Gastroesophageal sphincter (tissue), 3 donors: ENCODE measurements around the gene SLC39A11.

Source experiments
- CTCF ChIP-seq, 4 experiments: fragments of 200-600 bp in 2 of 4; fragments of 450-650 bp in 2 of 4; sonication (generic) in 1 of 4; IDR thresholded peaks; one replicate each; pipeline ENCODE4 v1.5.1; 2017 to 2019; ENCODE audit warnings: antibody characterized with exemption in 4 of 4, mild to moderate bottlenecking in 2 of 4, moderate library complexity in 2 of 4
- POLR2A ChIP-seq, 2 donors: fragments of 450-650 bp; IDR thresholded peaks; one replicate each; pipeline ENCODE4 v1.6.1; 2017; ENCODE audit warnings: antibody characterized with exemption in 2 of 2, mild to moderate bottlenecking in 2 of 2, moderate library complexity in 1 of 2
- POLR2AphosphoS5 ChIP-seq: sonication (generic); formaldehyde crosslinking; IDR thresholded peaks from one replicate; pipeline ENCODE4 v1.6.1; 2017; ENCODE audit warnings: antibody characterized with exemption

GRCh38 chr17:72797142-72797541 is 295.3 kb downstream of the SLC39A11 start:
- TF ChIP-seq CTCF (IDR thresholded peaks at IDR 0.05) (no peak), POLR2AphosphoS5 (no peak), POLR2A (IDR thresholded peaks at IDR 0.05) (no peak)
